ENCODE measurements around the gene SPAG9. TPM values are rescaled to one million over a fixed set of nuclear protein-coding genes. Genes with fewer than 3 reads are reported as not detected.

The SPAG9 gene
- total and polyA plus RNA-seq, 4 donors, result 179 to 268 (median 220) TPM

GRCh38 chr17:51159604-51160003 is 38.9 kb upstream of the SPAG9 start:
- no peak overlapping the region for H3K27ac ChIP-seq (ENCODE audit: low read depth, low read length)
- WGBS (ENCODE audit: insufficient coverage), result 90% methylated on average over 3 of the region's 3 CpGs
- no peak for DNase-seq (ENCODE audit: low read depth in 4 of 6, low spot score in 6 of 6)
- H3K4me1 ChIP-seq (ENCODE audit: control insufficient read depth, insufficient read depth, low read length), result peaks cover 5% of the 10 kb centered on the region
- H3K4me3 ChIP-seq (ENCODE audit: low read depth, low read length), result no peak overlapping the region
- no peaks in the 10 kb centered on the region for H3K9me3 ChIP-seq (ENCODE audit: control insufficient read depth, insufficient read depth, low read length)
- peaks cover 52% of the 10 kb centered on the region for H3K36me3 ChIP-seq (ENCODE audit: control insufficient read depth, insufficient read depth, low read length)
- no peaks in the 10 kb centered on the region for H3K27me3 ChIP-seq (ENCODE audit: control insufficient read depth, insufficient read depth, low read length)

GRCh38 chr17:51155416-51155815 is 34.7 kb upstream of the SPAG9 start:
- H3K4me1 ChIP-seq (ENCODE audit: control insufficient read depth, insufficient read depth, low read length), result peaks cover 5% of the 10 kb centered on the region
- no peaks in the 10 kb centered on the region for H3K27me3 ChIP-seq (ENCODE audit: control insufficient read depth, insufficient read depth, low read length)
- H3K36me3 ChIP-seq (ENCODE audit: control insufficient read depth, insufficient read depth, low read length), result peaks cover 21% of the 10 kb centered on the region
- no peaks in the 10 kb centered on the region for H3K9me3 ChIP-seq (ENCODE audit: control insufficient read depth, insufficient read depth, low read length)
- WGBS (ENCODE audit: insufficient coverage), result 100% methylated on average over 4 of the region's 8 CpGs
- H3K4me3 ChIP-seq (ENCODE audit: low read depth, low read length), result no peak overlapping the region
- no peak overlapping the region for H3K27ac ChIP-seq (ENCODE audit: low read depth, low read length)
- no peak for DNase-seq (ENCODE audit: low read depth in 4 of 6, low spot score in 6 of 6)

DNA sequence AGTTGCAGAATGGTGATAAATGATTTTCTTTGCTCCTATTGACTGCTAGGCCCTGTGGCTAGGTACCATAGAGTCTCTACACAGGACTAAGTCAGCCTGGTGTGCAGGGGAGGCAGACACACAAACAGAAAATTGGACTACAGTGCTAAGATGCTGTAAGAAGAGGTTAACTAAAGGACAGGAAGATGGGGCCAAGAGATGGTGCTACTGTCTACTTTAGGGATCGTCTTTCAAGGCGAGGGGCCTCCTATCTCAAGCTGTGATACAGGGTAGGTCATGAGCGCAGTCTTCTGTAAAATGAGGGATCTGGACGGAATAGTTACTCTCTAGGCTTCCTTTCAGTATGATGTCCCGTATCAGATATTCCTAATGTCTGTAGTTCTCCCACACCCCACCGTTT is 33.5 kb upstream of the SPAG9 start:
- Histone ChIP-seq H3K27ac (ENCODE audit: low read depth, low read length) (peak overlapping the region; percentile 98), H3K4me3 (ENCODE audit: low read depth, low read length) (peak overlapping the region; percentile 91), H3K4me1 (ENCODE audit: control insufficient read depth, insufficient read depth, low read length) (peaks cover 5% of the 10 kb centered on the region), H3K36me3 (ENCODE audit: control insufficient read depth, insufficient read depth, low read length) (peaks cover 18% of the 10 kb centered on the region), H3K27me3 (ENCODE audit: control insufficient read depth, insufficient read depth, low read length) (no peaks in the 10 kb centered on the region), H3K9me3 (ENCODE audit: control insufficient read depth, insufficient read depth, low read length) (no peaks in the 10 kb centered on the region)
- 0% methylated on average over 2 of the region's 6 CpGs for WGBS (ENCODE audit: insufficient coverage)
- DNase-seq (ENCODE audit: low read depth in 4 of 6, low spot score in 6 of 6), result peak in 2 of 6 donors; percentile 22 to 24

- peaks cover 5% of the 10 kb centered on the region for H3K4me1 ChIP-seq (ENCODE audit: control insufficient read depth, insufficient read depth, low read length)
- no peaks in the 10 kb centered on the region for H3K9me3 ChIP-seq (ENCODE audit: control insufficient read depth, insufficient read depth, low read length)
- H3K27ac ChIP-seq (ENCODE audit: low read depth, low read length), result peak within 1 kb of the TSS; percentile 98
- H3K27me3 ChIP-seq (ENCODE audit: control insufficient read depth, insufficient read depth, low read length), result no peaks in the 10 kb centered on the region
- DNase-seq (ENCODE audit: low read depth in 4 of 6, low spot score in 6 of 6), result peak; percentile 96 to 100 (median 97)
- under 1% methylated on average over 58 of the region's 60 CpGs for WGBS (ENCODE audit: insufficient coverage)
- H3K4me3 ChIP-seq (ENCODE audit: low read depth, low read length), result peak within 1 kb of the TSS; percentile 91
- peaks cover 14% of the 10 kb centered on the region for H3K36me3 ChIP-seq (ENCODE audit: control insufficient read depth, insufficient read depth, low read length)
Measured at GRCh38 chr17:51153210-51154072, 32.8 kb upstream of the SPAG9 start, which contains the start of gene NME1. Gene NME1, plus strand, starts transcription at chr17:51153559. Its CDS starts 2,096 bp downstream, at chr17:51155655.

- H3K27ac ChIP-seq (ENCODE audit: low read depth, low read length), result peak overlapping the region; percentile 98
- peaks cover 8% of the 10 kb centered on the region for H3K36me3 ChIP-seq (ENCODE audit: control insufficient read depth, insufficient read depth, low read length)
- 19% methylated on average over 4 of the region's 8 CpGs for WGBS (ENCODE audit: insufficient coverage)
- H3K9me3 ChIP-seq (ENCODE audit: control insufficient read depth, insufficient read depth, low read length), result no peaks in the 10 kb centered on the region
- peaks cover 5% of the 10 kb centered on the region for H3K4me1 ChIP-seq (ENCODE audit: control insufficient read depth, insufficient read depth, low read length)
- peak overlapping the region; percentile 91 for H3K4me3 ChIP-seq (ENCODE audit: low read depth, low read length)
- H3K27me3 ChIP-seq (ENCODE audit: control insufficient read depth, insufficient read depth, low read length), result no peaks in the 10 kb centered on the region
- no peak for DNase-seq (ENCODE audit: low read depth in 4 of 6, low spot score in 6 of 6)
Measured at GRCh38 chr17:51152766-51153209, 32.1 kb upstream of the SPAG9 start.

DNA sequence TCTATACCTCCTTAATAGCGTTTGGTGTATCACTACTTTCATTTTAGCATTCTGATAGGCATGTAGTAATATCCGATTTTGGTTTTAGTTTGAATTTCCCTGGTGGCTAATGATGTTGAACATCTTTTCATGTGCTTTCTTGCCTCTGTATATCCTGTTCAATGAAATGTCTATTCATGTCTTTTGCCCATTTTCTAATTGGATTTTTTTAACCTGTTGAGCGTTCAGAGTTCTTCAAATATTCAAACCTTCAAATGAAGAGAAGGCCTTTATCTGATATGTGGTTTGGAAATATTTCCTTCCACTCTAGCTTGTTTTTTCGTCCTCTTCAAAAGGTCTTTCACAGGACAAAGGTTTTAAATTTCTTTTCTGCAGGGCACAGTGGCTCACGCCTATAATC is 30.3 kb upstream of the SPAG9 start:
- Histone ChIP-seq H3K36me3 (ENCODE audit: control insufficient read depth, insufficient read depth, low read length) (no peaks in the 10 kb centered on the region), H3K9me3 (ENCODE audit: control insufficient read depth, insufficient read depth, low read length) (no peaks in the 10 kb centered on the region), H3K4me1 (ENCODE audit: control insufficient read depth, insufficient read depth, low read length) (peaks cover 5% of the 10 kb centered on the region), H3K4me3 (ENCODE audit: low read depth, low read length) (no peak overlapping the region), H3K27me3 (ENCODE audit: control insufficient read depth, insufficient read depth, low read length) (no peaks in the 10 kb centered on the region), H3K27ac (ENCODE audit: low read depth, low read length) (no peak overlapping the region)
- 100% methylated on average over 1 of the region's 5 CpGs for WGBS (ENCODE audit: insufficient coverage)
- no peak for DNase-seq (ENCODE audit: low read depth in 4 of 6, low spot score in 6 of 6)

DNA sequence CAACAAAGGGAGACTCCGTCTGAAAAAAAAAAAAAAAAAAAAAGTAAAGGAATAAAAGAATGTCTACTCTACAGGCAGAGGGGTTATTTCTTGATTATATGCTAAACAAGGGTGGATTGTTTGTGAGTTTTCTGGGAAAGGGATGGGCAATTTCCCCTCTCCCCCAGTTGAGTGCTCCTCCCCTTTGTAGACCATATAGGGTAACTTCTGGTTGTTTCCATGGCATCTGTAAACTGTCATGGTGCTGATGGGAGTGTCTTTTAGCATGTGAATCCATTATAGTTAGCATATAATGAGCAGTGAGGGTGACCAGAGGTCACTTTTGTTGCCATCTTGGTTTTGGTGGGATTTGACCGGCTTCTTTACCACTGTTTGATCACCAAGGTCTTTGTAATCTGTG is 28.5 kb upstream of the SPAG9 start:
- Histone ChIP-seq H3K4me3 (ENCODE audit: low read depth, low read length) (no peak overlapping the region), H3K27me3 (ENCODE audit: control insufficient read depth, insufficient read depth, low read length) (no peaks in the 10 kb centered on the region), H3K9me3 (ENCODE audit: control insufficient read depth, insufficient read depth, low read length) (no peaks in the 10 kb centered on the region), H3K36me3 (ENCODE audit: control insufficient read depth, insufficient read depth, low read length) (no peaks in the 10 kb centered on the region), H3K27ac (ENCODE audit: low read depth, low read length) (no peak overlapping the region), H3K4me1 (ENCODE audit: control insufficient read depth, insufficient read depth, low read length) (no peaks in the 10 kb centered on the region)
- WGBS (ENCODE audit: insufficient coverage), result no CpG with 5 or more reads among the region's 2 CpGs
- DNase-seq (ENCODE audit: low read depth in 4 of 6, low spot score in 6 of 6), result no peak

GRCh38 chr17:51147650-51148049 is 27.0 kb upstream of the SPAG9 start:
- no peaks in the 10 kb centered on the region for H3K36me3 ChIP-seq (ENCODE audit: control insufficient read depth, insufficient read depth, low read length)
- DNase-seq (ENCODE audit: low read depth in 4 of 6, low spot score in 6 of 6), result no peak
- no peaks in the 10 kb centered on the region for H3K27me3 ChIP-seq (ENCODE audit: control insufficient read depth, insufficient read depth, low read length)
- H3K27ac ChIP-seq (ENCODE audit: low read depth, low read length), result no peak overlapping the region
- WGBS (ENCODE audit: insufficient coverage), result 90% methylated on average over 2 of the region's 4 CpGs
- H3K9me3 ChIP-seq (ENCODE audit: control insufficient read depth, insufficient read depth, low read length), result no peaks in the 10 kb centered on the region
- no peaks in the 10 kb centered on the region for H3K4me1 ChIP-seq (ENCODE audit: control insufficient read depth, insufficient read depth, low read length)
- no peak overlapping the region for H3K4me3 ChIP-seq (ENCODE audit: low read depth, low read length)

- WGBS (ENCODE audit: insufficient coverage), result 8% methylated on average over 2 of the region's 6 CpGs
- H3K4me3 ChIP-seq (ENCODE audit: low read depth, low read length), result no peak overlapping the region
- no peaks in the 10 kb centered on the region for H3K27me3 ChIP-seq (ENCODE audit: control insufficient read depth, insufficient read depth, low read length)
Measured at GRCh38 chr17:51144266-51145022, 23.8 kb upstream of the SPAG9 start.

More at GRCh38 chr17:51144266-51145022, 23.8 kb upstream of the SPAG9 start:
- H3K9me3 ChIP-seq (ENCODE audit: control insufficient read depth, insufficient read depth, low read length), result no peaks in the 10 kb centered on the region
- no peaks in the 10 kb centered on the region for H3K36me3 ChIP-seq (ENCODE audit: control insufficient read depth, insufficient read depth, low read length)
- no peak overlapping the region for H3K27ac ChIP-seq (ENCODE audit: low read depth, low read length)
- peak in 1 of 6 donors; percentile 89 for DNase-seq (ENCODE audit: low read depth in 4 of 6, low spot score in 6 of 6)
- no peaks in the 10 kb centered on the region for H3K4me1 ChIP-seq (ENCODE audit: control insufficient read depth, insufficient read depth, low read length)

Measured in spinal cord (tissue), 10 donors.